ENCODE results near the gene SHC3.

Gene SHC3

DNA sequence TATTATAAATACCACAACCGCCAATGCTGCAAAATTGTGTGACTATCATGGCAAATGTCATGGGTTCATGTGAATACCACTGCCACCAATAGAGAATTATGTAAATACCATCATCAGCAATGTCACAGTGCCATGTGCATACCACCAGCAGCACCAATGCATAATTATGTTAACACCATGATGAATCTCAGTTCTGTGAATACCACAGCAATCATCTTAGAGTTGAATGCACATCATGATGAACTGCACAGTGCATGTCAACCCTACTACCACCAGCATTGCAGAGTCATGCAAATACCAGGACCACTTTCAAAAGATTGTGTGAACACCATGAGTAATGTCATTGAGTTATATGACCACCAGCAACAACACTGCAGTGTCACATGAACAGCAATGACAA is 63.2 kb downstream of the SHC3 start:
- no peak overlapping the region for H3K27ac ChIP-seq
- TF ChIP-seq, protein P1, sequence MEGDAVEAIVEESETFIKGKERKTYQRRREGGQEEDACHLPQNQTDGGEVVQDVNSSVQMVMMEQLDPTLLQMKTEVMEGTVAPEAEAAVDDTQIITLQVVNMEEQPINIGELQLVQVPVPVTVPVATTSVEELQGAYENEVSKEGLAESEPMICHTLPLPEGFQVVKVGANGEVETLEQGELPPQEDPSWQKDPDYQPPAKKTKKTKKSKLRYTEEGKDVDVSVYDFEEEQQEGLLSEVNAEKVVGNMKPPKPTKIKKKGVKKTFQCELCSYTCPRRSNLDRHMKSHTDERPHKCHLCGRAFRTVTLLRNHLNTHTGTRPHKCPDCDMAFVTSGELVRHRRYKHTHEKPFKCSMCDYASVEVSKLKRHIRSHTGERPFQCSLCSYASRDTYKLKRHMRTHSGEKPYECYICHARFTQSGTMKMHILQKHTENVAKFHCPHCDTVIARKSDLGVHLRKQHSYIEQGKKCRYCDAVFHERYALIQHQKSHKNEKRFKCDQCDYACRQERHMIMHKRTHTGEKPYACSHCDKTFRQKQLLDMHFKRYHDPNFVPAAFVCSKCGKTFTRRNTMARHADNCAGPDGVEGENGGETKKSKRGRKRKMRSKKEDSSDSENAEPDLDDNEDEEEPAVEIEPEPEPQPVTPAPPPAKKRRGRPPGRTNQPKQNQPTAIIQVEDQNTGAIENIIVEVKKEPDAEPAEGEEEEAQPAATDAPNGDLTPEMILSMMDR (conservative IDR thresholded peaks at IDR 0.05), result no peak

DNA sequence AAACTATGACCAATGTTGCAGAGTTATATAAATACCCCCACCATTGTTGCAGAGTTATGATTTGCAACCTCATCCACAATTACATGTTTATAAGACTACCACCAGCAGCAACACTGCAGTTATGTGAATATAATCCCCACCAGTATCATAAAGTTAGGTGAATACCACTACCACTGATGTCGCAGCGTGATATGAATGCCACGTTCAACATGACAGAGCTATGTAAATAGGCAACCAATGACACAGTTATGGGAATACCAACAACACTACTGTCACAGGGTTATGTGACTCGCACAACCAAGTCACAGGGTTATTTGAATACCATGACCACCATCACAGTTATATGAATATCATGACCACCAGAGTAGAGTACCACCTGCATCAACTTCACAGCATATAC is 63.9 kb downstream of the SHC3 start:
- H3K27ac ChIP-seq, result no peak overlapping the region
- TF ChIP-seq, protein P1 (conservative IDR thresholded peaks at IDR 0.05), result no peak

DNA sequence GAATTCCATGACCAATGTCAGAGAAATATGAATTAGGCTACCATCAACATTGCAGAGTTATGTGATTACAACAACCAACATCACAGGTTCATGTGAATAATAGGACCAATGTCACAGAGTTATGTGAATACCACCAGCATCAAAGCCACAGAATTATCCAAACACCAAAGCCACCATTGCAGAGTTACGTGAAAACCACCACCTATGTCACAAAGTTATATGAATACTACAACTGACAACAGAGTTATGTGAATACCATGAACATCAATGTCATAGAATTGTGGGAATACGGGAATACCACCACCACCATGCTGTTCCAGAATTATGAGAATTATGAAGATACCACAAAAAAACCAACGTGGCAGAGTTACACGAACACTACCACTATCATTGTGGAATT is 64.8 kb downstream of the SHC3 start:
- TF ChIP-seq, protein P1 (conservative IDR thresholded peaks at IDR 0.05), result no peak

DNA sequence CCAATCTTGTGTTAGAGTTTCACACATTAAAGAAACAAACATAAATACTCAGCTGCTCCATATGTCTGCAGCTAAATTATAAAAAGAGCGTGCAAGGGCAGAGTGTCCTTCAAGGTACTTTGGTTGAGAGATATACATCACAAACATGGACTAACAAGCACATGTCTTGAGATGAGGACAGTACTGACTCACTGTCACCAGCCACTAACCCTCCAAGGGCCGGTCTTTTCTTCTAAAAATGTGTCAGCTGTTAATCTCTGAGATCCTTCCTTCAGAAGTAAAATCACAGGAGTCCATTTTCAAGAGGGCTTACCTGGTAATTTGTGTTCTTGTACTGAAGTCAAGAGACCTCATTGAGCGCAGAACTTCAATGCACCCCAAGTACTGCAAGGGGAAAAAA is 66.4 kb downstream of the SHC3 start:
- H3K27ac ChIP-seq, result no peak overlapping the region
- TF ChIP-seq, protein P1 (conservative IDR thresholded peaks at IDR 0.05), result no peak

More for the DNA sequence above, 64.8 kb downstream of the SHC3 start:
- no peak overlapping the region for H3K27ac ChIP-seq

DNA sequence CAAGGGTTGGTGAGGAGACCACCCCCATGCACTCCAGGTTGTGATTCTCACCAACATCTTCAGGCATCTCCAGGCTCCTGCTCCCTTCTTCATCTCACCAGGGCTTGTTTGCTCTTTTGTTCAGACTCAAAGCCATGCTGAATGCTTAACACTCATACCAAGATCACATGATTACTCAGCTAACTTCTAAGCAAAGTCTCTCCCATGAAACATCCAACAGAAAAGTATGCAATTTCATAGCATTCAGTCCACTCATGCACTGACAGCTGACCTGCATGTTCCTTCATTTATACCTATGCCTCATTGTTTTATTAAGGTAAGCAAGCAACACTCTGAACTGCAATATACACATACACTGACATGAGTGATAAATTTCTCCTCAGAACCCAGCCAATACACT is 69.0 kb downstream of the SHC3 start:
- TF ChIP-seq, protein P1 (conservative IDR thresholded peaks at IDR 0.05), result no peak
- H3K27ac ChIP-seq, result no peak overlapping the region

DNA sequence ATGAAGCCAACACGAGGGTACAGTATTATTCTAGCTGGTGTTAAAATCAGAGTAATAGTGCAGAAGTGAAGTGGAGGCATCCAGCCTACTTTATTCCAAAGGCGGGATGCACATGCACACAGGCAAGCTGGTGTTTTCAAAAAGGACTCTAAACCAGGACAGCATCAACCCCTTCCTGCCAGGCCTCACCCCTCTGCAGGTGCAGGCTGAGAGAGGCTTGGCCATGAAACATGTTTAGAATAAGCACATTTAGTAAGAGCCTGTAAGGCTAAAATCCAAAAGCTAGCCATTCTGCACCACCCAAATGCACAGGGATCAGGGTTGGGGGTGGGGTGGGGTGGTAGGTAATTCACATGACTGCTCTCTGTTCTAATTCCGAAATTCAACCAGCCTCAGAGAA is 71.2 kb downstream of the SHC3 start:
- TF ChIP-seq, protein P1 (conservative IDR thresholded peaks at IDR 0.05), result no peak

DNA sequence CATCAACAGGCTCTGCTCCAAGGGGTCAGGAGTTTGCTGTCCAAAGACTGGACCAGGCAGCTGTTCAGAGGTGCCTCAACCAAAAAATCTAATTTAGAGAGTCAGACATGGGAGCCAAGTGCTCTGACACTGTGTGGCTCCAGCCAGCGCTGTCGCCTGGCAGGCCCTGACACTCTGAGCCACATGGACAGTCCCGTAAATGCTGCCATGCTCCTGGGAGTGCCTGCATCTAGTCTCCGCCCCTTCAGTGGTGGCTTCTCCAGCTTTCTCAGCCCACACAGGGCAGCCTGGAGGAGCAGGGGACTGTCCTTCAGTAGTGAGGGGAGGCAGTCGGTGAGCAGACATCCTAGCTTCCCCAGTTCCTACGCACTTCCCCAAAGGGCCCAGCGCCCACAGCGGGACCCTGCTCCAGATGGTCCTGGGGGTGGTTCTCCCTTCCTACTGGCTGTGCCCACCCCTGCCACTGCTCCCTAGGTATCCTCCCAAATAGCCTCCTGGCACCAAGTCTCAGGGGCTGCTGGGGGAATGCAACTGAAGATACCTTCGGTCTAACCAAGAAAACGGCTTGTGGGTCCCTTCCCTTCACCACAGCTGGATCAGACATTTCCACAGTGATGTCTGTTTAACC is 72.3 kb downstream of the SHC3 start:
- TF ChIP-seq, protein P1 (conservative IDR thresholded peaks at IDR 0.05), result no peak
- no peak overlapping the region for H3K27ac ChIP-seq

More for the DNA sequence above, 71.2 kb downstream of the SHC3 start:
- no peak overlapping the region for H3K27ac ChIP-seq

All from VCaP (cell line).